GM12878 (cell line): ENCODE results near the gene HMGB2. TPM values are rescaled to one million over a fixed set of nuclear protein-coding genes. Genes with fewer than 3 reads are reported as not detected.

Experiments
- ATF2 ChIP-seq: IDR thresholded peaks from 2 replicates; pipeline ENCODE4 v1.6.1; 2012; ENCODE audit warnings: low read length, inconsistent platforms
- ATF7 ChIP-seq: fragments of 450-650 bp; IDR thresholded peaks from 2 replicates; pipeline ENCODE4 v1.6.1; 2016; ENCODE audit warnings: low read depth, mild to moderate bottlenecking
- GATAD2B ChIP-seq: fragments of 450-650 bp; conservative IDR thresholded peaks from 2 replicates; pipeline ENCODE4 v1.6.1; 2017; ENCODE audit warnings: low read depth, mild to moderate bottlenecking, moderate library complexity
- HDAC6 ChIP-seq: fragments of 200-600 bp; sonication (generic); IDR thresholded peaks from one replicate; pipeline ENCODE4 v1.8.0; 2017; ENCODE audit warnings: antibody characterized with exemption; ENCODE audit not compliant: unreplicated experiment
- HDGF ChIP-seq: fragments of 450-650 bp; IDR thresholded peaks from 2 replicates; pipeline ENCODE4 v1.6.1; 2016; ENCODE audit warnings: antibody characterized with exemption
- KDM1A ChIP-seq: fragments of 200-600 bp; sonication (generic); IDR thresholded peaks from 2 replicates; pipeline ENCODE4 v1.6.1; 2016; ENCODE audit warnings: borderline replicate concordance
- MEF2A ChIP-seq: IDR thresholded peaks from 2 replicates; pipeline ENCODE4 v1.6.1; 2011; ENCODE audit warnings: low read depth, mild to moderate bottlenecking, low read length, moderate library complexity; ENCODE audit not compliant: insufficient read depth
- MTA3 ChIP-seq: IDR thresholded peaks from 2 replicates; pipeline ENCODE4 v1.6.1; 2012; ENCODE audit warnings: low read length, inconsistent platforms, borderline replicate concordance
- POLR2A ChIP-seq: IDR thresholded peaks from 2 replicates; pipeline ENCODE4 v1.6.1; 2011; ENCODE audit warnings: low read depth, mild to moderate bottlenecking, low read length
- POLR2AphosphoS2 ChIP-seq: IDR thresholded peaks from 2 replicates; pipeline ENCODE4 v1.6.1; 2011; ENCODE audit warnings: low read depth, mild to moderate bottlenecking, low read length, improper control_type of control experiment, moderate library complexity
- RELA ChIP-seq: fragments of 450-650 bp; IDR thresholded peaks from 2 replicates; pipeline ENCODE4 v1.8.0; 2014; ENCODE audit warnings: borderline replicate concordance; ENCODE audit not compliant: partially characterized antibody
- SKIL ChIP-seq: fragments of 450-650 bp; IDR thresholded peaks from 2 replicates; pipeline ENCODE4 v1.6.1; 2017; ENCODE audit warnings: mild to moderate bottlenecking, low read depth, inconsistent platforms; ENCODE audit not compliant: poor library complexity, severe bottlenecking
- SMC3 ChIP-seq: IDR thresholded peaks from 2 replicates; pipeline ENCODE4 v1.6.1; 2011; ENCODE audit warnings: low read length, improper control_type of control experiment, borderline replicate concordance
- STAT3 ChIP-seq: IDR thresholded peaks from 2 replicates; pipeline ENCODE4 v1.6.1; 2011; ENCODE audit warnings: low read depth, low read length, improper control_type of control experiment
- TARDBP ChIP-seq: IDR thresholded peaks from 2 replicates; pipeline ENCODE4 v1.6.1; 2016; ENCODE audit warnings: borderline replicate concordance
- YY1 ChIP-seq: IDR thresholded peaks from 2 replicates; pipeline ENCODE4 v1.6.1; 2011; ENCODE audit warnings: low read depth, mild to moderate bottlenecking, low read length
- ZBTB40 ChIP-seq: fragments of 450-650 bp; IDR thresholded peaks from 2 replicates; pipeline ENCODE4 v1.6.1; 2016; ENCODE audit warnings: mild to moderate bottlenecking, moderate library complexity, borderline replicate concordance
- ZNF207 ChIP-seq: fragments of 450-650 bp; IDR thresholded peaks from 2 replicates; pipeline ENCODE4 v1.6.1; 2014; ENCODE audit warnings: antibody characterized with exemption, mild to moderate bottlenecking, borderline replicate concordance
- polyA plus RNA-seq, 11 experiments: library from polyadenylated mRNA; depleted of rRNA in 4 of 11; unstranded in 6 of 11; stranded (reverse) in 5 of 11; fragments of >200 nt; fragmentation: Nextera tagmentation in 4 of 11; fragmentation: Illumina TruSeq in 1 of 11; extraction: Ambion mirVana in 4 of 11; extraction: Trizol in 1 of 11; gene quantifications; 1 replicate in 1 of 11; 2 replicates in 10 of 11; pipeline versions ENCODE4 v1.2.1 to v1.2.3, GENCODE V29; 2011 to 2016; ENCODE audit warnings: inconsistent platforms in 2 of 11, missing spikeins in 2 of 11, low read depth in 1 of 11
- total RNA-seq, 4 experiments: library from RNA; depleted of rRNA in 3 of 4; stranded (reverse); fragments of >200 nt in 3 of 4; fragmentation: Illumina TruSeq in 1 of 4; extraction: Trizol in 1 of 4; gene quantifications; 2 replicates each; pipeline versions ENCODE4 v1.2.1 to v1.2.3, GENCODE V29; 2013 to 2021
- TF ChIP-seq, protein P1 (sequence below): fragments of 450-650 bp; formaldehyde crosslinking; IDR thresholded peaks from 2 replicates; pipeline ENCODE4 v1.4.0; 2020; ENCODE audit warnings: mild to moderate bottlenecking, moderate library complexity

Gene HMGB2
- total and polyA plus RNA-seq, 10 of the 15 experiments (the other 5 are each of a cell fraction or from before 2014, with no cell fraction given) = 260 to 961 (median 668) TPM

GRCh38 chr4:173334085-173334890 is at the start of gene HMGB2 (continued):
- TF ChIP-seq, protein P1, sequence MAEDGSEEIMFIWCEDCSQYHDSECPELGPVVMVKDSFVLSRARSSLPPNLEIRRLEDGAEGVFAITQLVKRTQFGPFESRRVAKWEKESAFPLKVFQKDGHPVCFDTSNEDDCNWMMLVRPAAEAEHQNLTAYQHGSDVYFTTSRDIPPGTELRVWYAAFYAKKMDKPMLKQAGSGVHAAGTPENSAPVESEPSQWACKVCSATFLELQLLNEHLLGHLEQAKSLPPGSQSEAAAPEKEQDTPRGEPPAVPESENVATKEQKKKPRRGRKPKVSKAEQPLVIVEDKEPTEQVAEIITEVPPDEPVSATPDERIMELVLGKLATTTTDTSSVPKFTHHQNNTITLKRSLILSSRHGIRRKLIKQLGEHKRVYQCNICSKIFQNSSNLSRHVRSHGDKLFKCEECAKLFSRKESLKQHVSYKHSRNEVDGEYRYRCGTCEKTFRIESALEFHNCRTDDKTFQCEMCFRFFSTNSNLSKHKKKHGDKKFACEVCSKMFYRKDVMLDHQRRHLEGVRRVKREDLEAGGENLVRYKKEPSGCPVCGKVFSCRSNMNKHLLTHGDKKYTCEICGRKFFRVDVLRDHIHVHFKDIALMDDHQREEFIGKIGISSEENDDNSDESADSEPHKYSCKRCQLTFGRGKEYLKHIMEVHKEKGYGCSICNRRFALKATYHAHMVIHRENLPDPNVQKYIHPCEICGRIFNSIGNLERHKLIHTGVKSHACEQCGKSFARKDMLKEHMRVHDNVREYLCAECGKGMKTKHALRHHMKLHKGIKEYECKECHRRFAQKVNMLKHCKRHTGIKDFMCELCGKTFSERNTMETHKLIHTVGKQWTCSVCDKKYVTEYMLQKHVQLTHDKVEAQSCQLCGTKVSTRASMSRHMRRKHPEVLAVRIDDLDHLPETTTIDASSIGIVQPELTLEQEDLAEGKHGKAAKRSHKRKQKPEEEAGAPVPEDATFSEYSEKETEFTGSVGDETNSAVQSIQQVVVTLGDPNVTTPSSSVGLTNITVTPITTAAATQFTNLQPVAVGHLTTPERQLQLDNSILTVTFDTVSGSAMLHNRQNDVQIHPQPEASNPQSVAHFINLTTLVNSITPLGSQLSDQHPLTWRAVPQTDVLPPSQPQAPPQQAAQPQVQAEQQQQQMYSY (CRISPR knock-in tag) = no peak
- no peak for TF ChIP-seq ATF2
- TF ChIP-seq TARDBP = no peak
- TF ChIP-seq STAT3 = no peak
- TF ChIP-seq KDM1A = no peak
- TF ChIP-seq ZNF207 = no peak
- peak; percentile 17 for TF ChIP-seq GATAD2B
- peak; percentile 62 for TF ChIP-seq SKIL
- peak; percentile 36; the same call in 1 of the 2 replicates for TF ChIP-seq HDGF
- TF ChIP-seq YY1 = peak; percentile 49; the same call in 1 of the 2 replicates
- TF ChIP-seq ZBTB40 = no peak
- TF ChIP-seq SMC3 = no peak
- TF ChIP-seq POLR2A = peak; percentile 98
- peak; percentile 85; the same call in 1 of the 2 replicates for TF ChIP-seq POLR2AphosphoS2
- no peak for TF ChIP-seq MEF2A
- TF ChIP-seq RELA = no peak
- TF ChIP-seq MTA3 = no peak
- TF ChIP-seq HDAC6 = no peak
- no peak for TF ChIP-seq ATF7
